Vagina (tissue), 2 donors: ENCODE data around the gene RAF1. TPM values are rescaled to one million over a fixed set of nuclear protein-coding genes. Genes with fewer than 3 reads are reported as not detected.
"Not testable (repeated sequence)": the region's sequence is repeated elsewhere in the genome, so short reads cannot be mapped to it uniquely, and the experiment has no call there.

Experiments used
- DNase-seq, 2 donors: peaks; one replicate each; pipeline ENCODE4 v3.0.0-alpha.2; 2017; ENCODE audit errors: extremely low spot score in 2 of 2
- H3K27ac ChIP-seq: fragments of 200-600 bp; sonication (generic); one replicate; pipeline ENCODE4 v1.5.1; 2019
- H3K27me3 ChIP-seq: fragments of 200-600 bp; sonication (generic); one replicate; pipeline ENCODE4 v1.5.1; 2019
- H3K36me3 ChIP-seq, 2 donors: fragments of 200-600 bp; sonication (generic); one replicate each; pipeline ENCODE4 v1.5.1; 2017 to 2019
- H3K4me1 ChIP-seq: fragments of 200-600 bp; sonication (generic); one replicate; pipeline ENCODE4 v1.5.1; 2019
- H3K4me3 ChIP-seq, 2 donors: fragments of 200-600 bp; sonication (generic); 1 replicate in 1 of 2; 2 replicates in 1 of 2; pipeline ENCODE4 v1.5.1; 2016 to 2019
- H3K9me3 ChIP-seq: fragments of 200-600 bp; sonication (generic); one replicate; pipeline ENCODE4 v1.5.1; 2019
- POLR2A ChIP-seq, 2 donors: fragments of 450-650 bp; IDR thresholded peaks; one replicate each; pipeline ENCODE4 v1.6.1; 2017; ENCODE audit warnings: antibody characterized with exemption in 2 of 2, mild to moderate bottlenecking in 2 of 2, moderate library complexity in 2 of 2
- POLR2AphosphoS5 ChIP-seq, 2 donors: sonication (generic); formaldehyde crosslinking; IDR thresholded peaks; one replicate each; pipeline ENCODE4 v1.9.0; 2017; ENCODE audit warnings: antibody characterized with exemption in 2 of 2, mild to moderate bottlenecking in 2 of 2, low read depth in 1 of 2; ENCODE audit not compliant: insufficient read depth in 1 of 2
- intact Hi-C: fragments of 100-400 bp; cut with DNase I; formaldehyde crosslinking; loops from one replicate; pipeline ENCODE4 v1.15.1; 2023
- total RNA-seq: library from RNA; depleted of rRNA; stranded (reverse); fragments of >200 nt; gene quantifications from one replicate; pipeline ENCODE4 v1.2.3, GENCODE V29; 2016
- TF ChIP-seq, protein P1 (sequence below), 3 experiments: fragments of 450-650 bp in 2 of 3; fragments of 200-600 bp in 1 of 3; sonication (generic) in 1 of 3; IDR thresholded peaks; one replicate each; pipeline ENCODE4 v1.5.1; 2017 to 2019; ENCODE audit warnings: antibody characterized with exemption in 3 of 3, mild to moderate bottlenecking in 2 of 3, moderate library complexity in 2 of 3

Gene RAF1
- total RNA-seq, 1 donor from 2014 or later: 89.6 TPM

DNA sequence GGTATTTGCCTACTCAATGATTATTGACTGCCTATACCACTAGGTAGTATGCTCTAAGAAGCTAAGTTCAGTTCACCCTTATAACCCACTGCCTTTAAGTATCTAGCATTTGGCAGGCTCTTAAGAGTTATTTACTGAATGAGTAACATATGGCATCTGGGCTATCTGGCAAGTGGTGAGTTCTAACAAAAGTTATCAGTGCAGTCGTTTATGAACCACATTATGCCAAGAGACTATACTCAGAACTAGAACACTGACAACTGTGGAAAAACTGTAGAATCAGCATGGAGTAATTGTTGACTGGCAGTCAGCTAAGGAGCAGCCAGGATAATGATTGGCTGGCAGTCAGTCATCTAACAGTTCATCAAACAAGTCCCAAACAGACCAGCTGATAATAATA, 25.8 kb downstream of the RAF1 start:
- no peaks in the 10 kb centered on the region for H3K36me3 ChIP-seq
- H3K9me3 ChIP-seq: no peaks in the 10 kb centered on the region
- peaks cover 17% of the 10 kb centered on the region for H3K4me1 ChIP-seq
- no peak for TF ChIP-seq POLR2AphosphoS5 (IDR thresholded peaks at IDR 0.05; ENCODE audit: insufficient read depth in 1 of 2, low read depth in 1 of 2)
- TF ChIP-seq POLR2A (IDR thresholded peaks at IDR 0.05): no peak
- TF ChIP-seq, protein P1, sequence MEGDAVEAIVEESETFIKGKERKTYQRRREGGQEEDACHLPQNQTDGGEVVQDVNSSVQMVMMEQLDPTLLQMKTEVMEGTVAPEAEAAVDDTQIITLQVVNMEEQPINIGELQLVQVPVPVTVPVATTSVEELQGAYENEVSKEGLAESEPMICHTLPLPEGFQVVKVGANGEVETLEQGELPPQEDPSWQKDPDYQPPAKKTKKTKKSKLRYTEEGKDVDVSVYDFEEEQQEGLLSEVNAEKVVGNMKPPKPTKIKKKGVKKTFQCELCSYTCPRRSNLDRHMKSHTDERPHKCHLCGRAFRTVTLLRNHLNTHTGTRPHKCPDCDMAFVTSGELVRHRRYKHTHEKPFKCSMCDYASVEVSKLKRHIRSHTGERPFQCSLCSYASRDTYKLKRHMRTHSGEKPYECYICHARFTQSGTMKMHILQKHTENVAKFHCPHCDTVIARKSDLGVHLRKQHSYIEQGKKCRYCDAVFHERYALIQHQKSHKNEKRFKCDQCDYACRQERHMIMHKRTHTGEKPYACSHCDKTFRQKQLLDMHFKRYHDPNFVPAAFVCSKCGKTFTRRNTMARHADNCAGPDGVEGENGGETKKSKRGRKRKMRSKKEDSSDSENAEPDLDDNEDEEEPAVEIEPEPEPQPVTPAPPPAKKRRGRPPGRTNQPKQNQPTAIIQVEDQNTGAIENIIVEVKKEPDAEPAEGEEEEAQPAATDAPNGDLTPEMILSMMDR (IDR thresholded peaks at IDR 0.05): no peak
- intact Hi-C loops: no loop called here
- no peak overlapping the region for H3K4me3 ChIP-seq
- no peaks in the 10 kb centered on the region for H3K27me3 ChIP-seq
- DNase-seq: no peak
- H3K27ac ChIP-seq: no peak overlapping the region

DNA sequence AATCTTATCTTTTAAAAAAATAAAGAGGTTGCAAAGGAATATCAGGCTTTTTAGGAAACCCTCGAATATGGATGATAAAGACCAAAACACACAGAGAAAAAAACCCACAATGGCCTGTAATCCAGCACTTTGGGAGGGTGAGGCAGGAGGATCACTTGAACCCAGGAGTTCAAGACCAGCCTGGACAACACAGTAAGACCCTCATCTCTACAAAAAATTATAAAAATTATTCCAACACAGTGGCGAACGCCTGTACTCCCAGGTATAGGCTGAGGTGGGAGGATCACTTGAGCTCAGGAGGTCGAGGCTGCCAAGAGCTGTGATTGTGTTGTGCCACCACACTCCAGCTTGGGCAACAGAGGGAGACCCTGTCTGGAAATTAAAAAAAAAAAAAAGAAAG, 30.8 kb downstream of the RAF1 start:
- H3K27ac ChIP-seq: no peak overlapping the region
- H3K4me1 ChIP-seq: peaks cover 39% of the 10 kb centered on the region
- intact Hi-C loops: no loop called here
- H3K4me3 ChIP-seq: no peak overlapping the region
- H3K27me3 ChIP-seq: no peaks in the 10 kb centered on the region
- TF ChIP-seq, protein P1 (IDR thresholded peaks at IDR 0.05): no peak
- TF ChIP-seq POLR2A (IDR thresholded peaks at IDR 0.05) (no peak), POLR2AphosphoS5 (IDR thresholded peaks at IDR 0.05; ENCODE audit: insufficient read depth in 1 of 2, low read depth in 1 of 2) (no peak)
- DNase-seq: no peak
- H3K9me3 ChIP-seq: no peaks in the 10 kb centered on the region
- no peaks in the 10 kb centered on the region for H3K36me3 ChIP-seq

- H3K27ac ChIP-seq: no peak overlapping the region
- H3K4me3 ChIP-seq: no peak overlapping the region
- TF ChIP-seq, protein P1 (IDR thresholded peaks at IDR 0.05): no peak
- TF ChIP-seq POLR2AphosphoS5 (IDR thresholded peaks at IDR 0.05; ENCODE audit: insufficient read depth in 1 of 2, low read depth in 1 of 2) (no peak), POLR2A (IDR thresholded peaks at IDR 0.05) (no peak)
- no peaks in the 10 kb centered on the region for H3K27me3 ChIP-seq
- intact Hi-C loops: no loop called here
- DNase-seq: no peak
- no peaks in the 10 kb centered on the region for H3K9me3 ChIP-seq
- H3K4me1 ChIP-seq: peaks cover 38% of the 10 kb centered on the region
- H3K36me3 ChIP-seq: no peaks in the 10 kb centered on the region
Observed at GRCh38 chr3:12632523-12632922, 31.4 kb downstream of the RAF1 start.

- intact Hi-C loops, DNase-seq, H3K27ac ChIP-seq, H3K9me3 ChIP-seq, H3K27me3 ChIP-seq, H3K4me3 ChIP-seq, H3K36me3 ChIP-seq: not testable (repeated sequence)
- peaks cover 49% of the 10 kb centered on the region for H3K4me1 ChIP-seq
Observed at GRCh38 chr3:12630843-12631242, 33.1 kb downstream of the RAF1 start.

GRCh38 chr3:12630292-12630691, 33.6 kb downstream of the RAF1 start:
- Histone ChIP-seq H3K4me1 (peaks cover 54% of the 10 kb centered on the region), H3K27ac (no peak overlapping the region), H3K4me3 (no peak overlapping the region), H3K9me3 (no peaks in the 10 kb centered on the region), H3K36me3 (no peaks in the 10 kb centered on the region), H3K27me3 (no peaks in the 10 kb centered on the region)
- intact Hi-C loops: no loop called here
- TF ChIP-seq POLR2AphosphoS5 (IDR thresholded peaks at IDR 0.05; ENCODE audit: insufficient read depth in 1 of 2, low read depth in 1 of 2): no peak
- TF ChIP-seq, protein P1 (IDR thresholded peaks at IDR 0.05): no peak
- TF ChIP-seq POLR2A (IDR thresholded peaks at IDR 0.05): no peak
- DNase-seq: no peak

- TF ChIP-seq, protein P1 (IDR thresholded peaks at IDR 0.05): no peak
- TF ChIP-seq POLR2A (IDR thresholded peaks at IDR 0.05): no peak
- no peak for TF ChIP-seq POLR2AphosphoS5 (IDR thresholded peaks at IDR 0.05; ENCODE audit: insufficient read depth in 1 of 2, low read depth in 1 of 2)
- intact Hi-C loops: no loop called here
- Histone ChIP-seq H3K27ac (no peak overlapping the region), H3K27me3 (no peaks in the 10 kb centered on the region), H3K4me1 (peaks cover 58% of the 10 kb centered on the region), H3K9me3 (no peaks in the 10 kb centered on the region), H3K4me3 (no peak overlapping the region), H3K36me3 (no peaks in the 10 kb centered on the region)
- no peak for DNase-seq
Observed at GRCh38 chr3:12629560-12629959, 34.4 kb downstream of the RAF1 start.
